Loucy (cell line): ENCODE measurements around the gene RRP1B.

Source experiments
- H2AFZ ChIP-seq: fragments of 200-600 bp; sonication (generic); 2 replicates; pipeline ENCODE4 v1.6.0; 2016; ENCODE audit warnings: antibody characterized with exemption, mild to moderate bottlenecking, low read length, moderate library complexity
- H3F3A ChIP-seq: fragments of 200-600 bp; 2 replicates; pipeline ENCODE4 v1.6.0; 2016; ENCODE audit warnings: antibody characterized with exemption, low read depth, mild to moderate bottlenecking
- H3K27me3 ChIP-seq: fragments of 200-600 bp; sonication (generic); 2 replicates; pipeline ENCODE4 v1.6.1; 2014; ENCODE audit warnings: low read length, mild to moderate bottlenecking; ENCODE audit not compliant: insufficient read depth, poor library complexity, severe bottlenecking
- H3K36me3 ChIP-seq: fragments of 200-600 bp; sonication (generic); 2 replicates; pipeline ENCODE4 v1.6.1; 2016; ENCODE audit warnings: low read length; ENCODE audit not compliant: insufficient read depth
- H3K4me1 ChIP-seq: fragments of 200-600 bp; sonication (generic); 2 replicates; pipeline ENCODE4 v1.5.1; 2014; ENCODE audit warnings: low read length, mild to moderate bottlenecking; ENCODE audit not compliant: insufficient read depth, poor library complexity, severe bottlenecking
- H3K4me2 ChIP-seq: fragments of 200-600 bp; sonication (generic); 2 replicates; pipeline ENCODE4 v1.6.0; 2014; ENCODE audit warnings: antibody characterized with exemption, low read length, low read depth, mild to moderate bottlenecking; ENCODE audit not compliant: poor library complexity, severe bottlenecking
- H3K4me3 ChIP-seq: fragments of 200-600 bp; sonication (generic); 2 replicates; pipeline ENCODE4 v1.5.1; 2014; ENCODE audit warnings: low read length, mild to moderate bottlenecking, mixed read lengths; ENCODE audit not compliant: poor library complexity, severe bottlenecking
- H3K79me2 ChIP-seq: fragments of 200-600 bp; sonication (generic); 2 replicates; pipeline ENCODE4 v1.6.1; 2014; ENCODE audit warnings: low read length; ENCODE audit not compliant: insufficient read depth
- H3K9ac ChIP-seq: fragments of 200-600 bp; sonication (generic); 2 replicates; pipeline ENCODE4 v1.6.0; 2014; ENCODE audit warnings: mild to moderate bottlenecking, low read depth, low read length, moderate library complexity; ENCODE audit not compliant: poor library complexity, severe bottlenecking
- H3K9me2 ChIP-seq: fragments of 200-600 bp; sonication (generic); replicated peaks from 2 replicates; pipeline ENCODE4 v1.6.1; 2016; ENCODE audit warnings: low read depth, low read length, mixed read lengths
- H3K9me3 ChIP-seq: fragments of 200-600 bp; sonication (generic); 2 replicates; pipeline ENCODE4 v1.6.1; 2014; ENCODE audit warnings: mild to moderate bottlenecking, antibody characterized with exemption, low read length, low read depth; ENCODE audit not compliant: insufficient read depth
- H4K20me1 ChIP-seq: fragments of 200-600 bp; sonication (generic); 2 replicates; pipeline ENCODE4 v1.6.0; 2014; ENCODE audit warnings: antibody characterized with exemption, low read length, mild to moderate bottlenecking; ENCODE audit not compliant: insufficient read depth, poor library complexity, severe bottlenecking
- EZH2phosphoT487 ChIP-seq: fragments of 200-600 bp; IDR thresholded peaks from 2 replicates; pipeline ENCODE4 v1.6.1; 2018; ENCODE audit warnings: antibody characterized with exemption, mild to moderate bottlenecking, moderate library complexity, borderline replicate concordance
- TF ChIP-seq, protein P1 (sequence below): fragments of 200-600 bp; sonication (generic); conservative IDR thresholded peaks from 2 replicates; pipeline ENCODE4 v1.5.1; 2014; ENCODE audit warnings: mild to moderate bottlenecking, antibody characterized with exemption, low read length

RRP1B gene

DNA sequence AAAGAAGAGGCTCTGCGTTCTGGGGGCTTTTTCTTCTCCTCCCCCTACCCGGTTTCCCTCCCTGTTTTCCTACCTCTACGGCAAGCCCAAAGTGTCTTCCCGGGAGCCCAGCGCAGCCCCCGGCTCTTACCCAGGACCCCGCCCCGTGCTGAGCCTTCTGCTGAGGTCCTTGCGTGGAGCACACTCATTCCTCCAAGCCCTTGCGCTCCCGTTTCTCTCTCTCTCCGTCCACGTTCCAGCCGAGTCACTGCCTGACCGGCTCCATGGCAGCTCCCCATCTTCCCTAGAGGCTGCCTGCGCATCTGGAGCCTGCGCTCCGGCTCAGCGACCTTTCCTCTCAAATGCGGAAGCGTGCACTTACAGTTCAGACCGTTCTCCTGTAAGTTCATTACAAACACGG, 34.6 kb downstream of the RRP1B start:
- Histone ChIP-seq H2AFZ (no peak overlapping the region), H3F3A (no peaks in the 10 kb centered on the region), H3K36me3 (peaks cover 73% of the 10 kb centered on the region), H3K9me2 (no peaks in the 10 kb centered on the region), H3K4me3 (no peak overlapping the region), H4K20me1 (no peaks in the 10 kb centered on the region), H3K27me3 (no peaks in the 10 kb centered on the region), H3K4me1 (no peaks in the 10 kb centered on the region), H3K9ac (no peak overlapping the region), H3K79me2 (no peaks in the 10 kb centered on the region), H3K4me2 (no peak overlapping the region), H3K9me3 (no peaks in the 10 kb centered on the region)
- TF ChIP-seq, protein P1, sequence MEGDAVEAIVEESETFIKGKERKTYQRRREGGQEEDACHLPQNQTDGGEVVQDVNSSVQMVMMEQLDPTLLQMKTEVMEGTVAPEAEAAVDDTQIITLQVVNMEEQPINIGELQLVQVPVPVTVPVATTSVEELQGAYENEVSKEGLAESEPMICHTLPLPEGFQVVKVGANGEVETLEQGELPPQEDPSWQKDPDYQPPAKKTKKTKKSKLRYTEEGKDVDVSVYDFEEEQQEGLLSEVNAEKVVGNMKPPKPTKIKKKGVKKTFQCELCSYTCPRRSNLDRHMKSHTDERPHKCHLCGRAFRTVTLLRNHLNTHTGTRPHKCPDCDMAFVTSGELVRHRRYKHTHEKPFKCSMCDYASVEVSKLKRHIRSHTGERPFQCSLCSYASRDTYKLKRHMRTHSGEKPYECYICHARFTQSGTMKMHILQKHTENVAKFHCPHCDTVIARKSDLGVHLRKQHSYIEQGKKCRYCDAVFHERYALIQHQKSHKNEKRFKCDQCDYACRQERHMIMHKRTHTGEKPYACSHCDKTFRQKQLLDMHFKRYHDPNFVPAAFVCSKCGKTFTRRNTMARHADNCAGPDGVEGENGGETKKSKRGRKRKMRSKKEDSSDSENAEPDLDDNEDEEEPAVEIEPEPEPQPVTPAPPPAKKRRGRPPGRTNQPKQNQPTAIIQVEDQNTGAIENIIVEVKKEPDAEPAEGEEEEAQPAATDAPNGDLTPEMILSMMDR, result no peak
- no peak for TF ChIP-seq EZH2phosphoT487

DNA sequence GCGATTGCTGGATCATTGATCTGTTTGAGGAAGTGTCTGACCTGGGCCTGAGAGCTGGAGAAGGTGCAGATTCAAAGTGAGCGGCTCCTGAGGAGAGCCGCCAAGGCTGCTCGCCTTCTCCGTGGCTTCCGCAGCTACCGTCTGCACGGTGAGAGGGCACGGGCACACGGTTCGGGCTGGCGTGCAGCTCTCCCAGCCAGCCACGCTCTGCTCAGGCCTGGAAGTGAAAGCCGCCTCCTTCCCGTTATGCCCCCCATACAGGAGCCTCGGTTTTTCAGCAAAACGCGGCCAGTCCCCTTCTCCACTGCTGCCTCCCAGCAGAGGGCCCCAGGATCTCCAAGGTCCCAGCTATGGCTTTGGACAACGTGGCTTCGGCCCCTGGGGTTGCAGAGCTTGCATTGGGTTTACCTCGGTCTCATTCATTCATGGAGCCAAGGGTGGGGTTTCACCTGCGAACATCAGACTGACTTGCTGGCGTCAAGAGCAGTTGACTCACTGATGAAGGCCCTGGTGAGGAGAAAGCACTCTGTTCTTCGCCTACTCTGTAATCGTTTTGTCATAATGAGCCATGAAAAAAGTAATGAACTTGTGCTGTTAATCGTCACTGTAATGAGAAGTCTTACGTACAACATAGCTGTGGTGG, 35.2 kb downstream of the RRP1B start:
- no peak overlapping the region for H2AFZ ChIP-seq
- H3K4me1 ChIP-seq, result no peaks in the 10 kb centered on the region
- H3K27me3 ChIP-seq, result no peaks in the 10 kb centered on the region
- peaks cover 67% of the 10 kb centered on the region for H3K36me3 ChIP-seq
- no peaks in the 10 kb centered on the region for H3K79me2 ChIP-seq
- no peak overlapping the region for H3K4me2 ChIP-seq
- H3K4me3 ChIP-seq, result no peak overlapping the region
- no peak overlapping the region for H3K9ac ChIP-seq
- H4K20me1 ChIP-seq, result no peaks in the 10 kb centered on the region
- TF ChIP-seq EZH2phosphoT487, result no peak
- TF ChIP-seq, protein P1, result no peak
- no peaks in the 10 kb centered on the region for H3F3A ChIP-seq
- no peaks in the 10 kb centered on the region for H3K9me3 ChIP-seq
- no peaks in the 10 kb centered on the region for H3K9me2 ChIP-seq

DNA sequence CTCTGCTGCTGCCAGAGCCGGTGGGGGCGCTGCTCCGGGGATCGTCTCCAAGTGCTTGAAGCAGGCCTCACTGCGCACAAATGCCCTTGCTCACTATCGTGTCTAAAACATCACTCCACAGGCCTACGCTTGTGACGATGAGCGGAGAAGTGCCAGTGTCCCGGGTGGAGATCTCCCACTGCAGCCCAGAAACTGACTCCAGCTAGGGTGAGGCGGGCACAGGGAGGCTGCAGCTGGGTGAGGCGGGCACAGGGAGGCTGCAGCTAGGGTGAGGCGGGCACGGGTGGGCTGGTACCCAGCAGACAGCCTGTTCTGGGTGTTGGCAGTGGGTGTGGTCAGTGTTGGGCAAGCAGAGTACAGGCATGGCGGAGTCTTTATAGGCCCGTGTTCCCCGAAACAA, 36.9 kb downstream of the RRP1B start:
- Histone ChIP-seq H4K20me1 (no peaks in the 10 kb centered on the region), H3K79me2 (no peaks in the 10 kb centered on the region), H3K9ac (no peak overlapping the region), H3K4me1 (no peaks in the 10 kb centered on the region), H3K36me3 (peaks cover 51% of the 10 kb centered on the region), H3K4me2 (no peak overlapping the region), H3K27me3 (no peaks in the 10 kb centered on the region), H3K9me2 (no peaks in the 10 kb centered on the region), H3F3A (no peaks in the 10 kb centered on the region), H2AFZ (no peak overlapping the region), H3K9me3 (no peaks in the 10 kb centered on the region), H3K4me3 (no peak overlapping the region)
- TF ChIP-seq EZH2phosphoT487, result no peak
- TF ChIP-seq, protein P1, result no peak
